ENCODE measurements around the gene THSD4.
"Not testable (repeated sequence)": the region's sequence is repeated elsewhere in the genome, so short reads cannot be mapped to it uniquely, and the experiment has no call there.

The THSD4 gene

DNA sequence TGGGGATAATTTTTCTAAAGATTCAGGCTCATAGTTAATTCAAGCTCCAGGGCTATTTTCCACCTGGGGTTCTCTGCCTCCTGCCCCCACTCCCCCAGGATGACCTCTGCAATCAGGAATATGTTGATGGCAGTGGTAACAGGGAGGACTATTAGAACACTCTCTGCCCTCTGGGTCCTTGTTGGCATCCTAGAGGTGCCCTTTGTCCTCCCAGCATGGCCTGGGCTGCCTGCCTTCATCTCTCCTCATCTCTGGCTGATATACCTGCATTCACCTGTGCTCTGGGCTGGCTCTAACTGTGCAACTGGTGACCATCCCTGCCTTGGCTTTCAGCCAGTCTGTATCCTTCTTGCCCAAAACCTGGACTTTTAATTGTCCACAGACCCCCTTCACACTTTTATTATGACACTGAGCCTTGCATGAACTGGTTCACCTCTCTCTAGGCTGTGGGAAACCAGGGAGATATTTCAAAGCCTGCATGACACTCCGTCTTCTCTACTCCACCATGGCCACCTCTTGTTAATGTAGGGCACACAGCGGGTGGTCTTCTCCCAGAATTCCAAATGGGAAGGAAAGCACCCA is 199.8 kb downstream of the THSD4 start:
- Histone ChIP-seq H4K20me1 (ENCODE audit: insufficient read depth, low read length, poor library complexity, severe bottlenecking) (no peaks in the 10 kb centered on the region), H3K36me3 (ENCODE audit: insufficient read depth, low read length) (no peaks in the 10 kb centered on the region), H3K9me3 (ENCODE audit: insufficient read depth, low read depth, low read length) (no peaks in the 10 kb centered on the region), H3K9ac (ENCODE audit: low read depth, low read length, poor library complexity, severe bottlenecking) (no peak overlapping the region), H3K4me3 (ENCODE audit: low read length, poor library complexity, severe bottlenecking) (no peak overlapping the region), H3K9me2 (replicated peaks; ENCODE audit: low read depth, low read length) (no peaks in the 10 kb centered on the region), H3K79me2 (ENCODE audit: insufficient read depth, low read length) (no peaks in the 10 kb centered on the region), H3K4me2 (ENCODE audit: low read depth, low read length, poor library complexity, severe bottlenecking) (no peak overlapping the region), H3K27me3 (ENCODE audit: insufficient read depth, low read length, poor library complexity, severe bottlenecking) (no peaks in the 10 kb centered on the region), H3F3A (ENCODE audit: low read depth) (no peaks in the 10 kb centered on the region), H2AFZ (ENCODE audit: low read length) (no peak overlapping the region), H3K4me1 (ENCODE audit: insufficient read depth, low read length, poor library complexity, severe bottlenecking) (no peaks in the 10 kb centered on the region)
- TF ChIP-seq CTCF (conservative IDR thresholded peaks at IDR 0.05; ENCODE audit: low read length) = no peak
- no peak for TF ChIP-seq EZH2phosphoT487 (IDR thresholded peaks at IDR 0.05; ENCODE audit: borderline replicate concordance)

- no peak for TF ChIP-seq EZH2phosphoT487 (IDR thresholded peaks at IDR 0.05; ENCODE audit: borderline replicate concordance)
- TF ChIP-seq CTCF (conservative IDR thresholded peaks at IDR 0.05; ENCODE audit: low read length) = no peak
- no peaks in the 10 kb centered on the region for H3F3A ChIP-seq (ENCODE audit: low read depth)
- H3K36me3 ChIP-seq (ENCODE audit: insufficient read depth, low read length) = no peaks in the 10 kb centered on the region
- H3K9me3 ChIP-seq (ENCODE audit: insufficient read depth, low read depth, low read length) = no peaks in the 10 kb centered on the region
- no peaks in the 10 kb centered on the region for H4K20me1 ChIP-seq (ENCODE audit: insufficient read depth, low read length, poor library complexity, severe bottlenecking)
- H2AFZ ChIP-seq (ENCODE audit: low read length) = no peak overlapping the region
- no peak overlapping the region for H3K9ac ChIP-seq (ENCODE audit: low read depth, low read length, poor library complexity, severe bottlenecking)
- no peaks in the 10 kb centered on the region for H3K79me2 ChIP-seq (ENCODE audit: insufficient read depth, low read length)
- no peaks in the 10 kb centered on the region for H3K9me2 ChIP-seq (replicated peaks; ENCODE audit: low read depth, low read length)
- H3K27me3 ChIP-seq (ENCODE audit: insufficient read depth, low read length, poor library complexity, severe bottlenecking) = no peaks in the 10 kb centered on the region
- H3K4me1 ChIP-seq (ENCODE audit: insufficient read depth, low read length, poor library complexity, severe bottlenecking) = no peaks in the 10 kb centered on the region
- no peak overlapping the region for H3K4me2 ChIP-seq (ENCODE audit: low read depth, low read length, poor library complexity, severe bottlenecking)
- H3K4me3 ChIP-seq (ENCODE audit: low read length, poor library complexity, severe bottlenecking) = no peak overlapping the region
Measured at GRCh38 chr15:71316911-71317310, 201.6 kb downstream of the THSD4 start.

GRCh38 chr15:71319424-71319823 is 204.2 kb downstream of the THSD4 start:
- not testable (repeated sequence) for H3F3A ChIP-seq (ENCODE audit: low read depth); H3K4me3 ChIP-seq (ENCODE audit: low read length, poor library complexity, severe bottlenecking); H3K27me3 ChIP-seq (ENCODE audit: insufficient read depth, low read length, poor library complexity, severe bottlenecking); H3K9me3 ChIP-seq (ENCODE audit: insufficient read depth, low read depth, low read length); H3K36me3 ChIP-seq (ENCODE audit: insufficient read depth, low read length); H4K20me1 ChIP-seq (ENCODE audit: insufficient read depth, low read length, poor library complexity, severe bottlenecking); H3K79me2 ChIP-seq (ENCODE audit: insufficient read depth, low read length); H3K9me2 ChIP-seq (replicated peaks; ENCODE audit: low read depth, low read length); H2AFZ ChIP-seq (ENCODE audit: low read length); H3K4me2 ChIP-seq (ENCODE audit: low read depth, low read length, poor library complexity, severe bottlenecking); H3K9ac ChIP-seq (ENCODE audit: low read depth, low read length, poor library complexity, severe bottlenecking); H3K4me1 ChIP-seq (ENCODE audit: insufficient read depth, low read length, poor library complexity, severe bottlenecking)

GRCh38 chr15:71319935-71320334 is 204.7 kb downstream of the THSD4 start:
- Histone ChIP-seq H3K4me2 (ENCODE audit: low read depth, low read length, poor library complexity, severe bottlenecking) (no peak overlapping the region), H3K36me3 (ENCODE audit: insufficient read depth, low read length) (no peaks in the 10 kb centered on the region), H3K9ac (ENCODE audit: low read depth, low read length, poor library complexity, severe bottlenecking) (no peak overlapping the region), H3K9me3 (ENCODE audit: insufficient read depth, low read depth, low read length) (no peaks in the 10 kb centered on the region), H3K9me2 (replicated peaks; ENCODE audit: low read depth, low read length) (no peaks in the 10 kb centered on the region), H3K4me1 (ENCODE audit: insufficient read depth, low read length, poor library complexity, severe bottlenecking) (no peaks in the 10 kb centered on the region), H3K79me2 (ENCODE audit: insufficient read depth, low read length) (no peaks in the 10 kb centered on the region), H3K27me3 (ENCODE audit: insufficient read depth, low read length, poor library complexity, severe bottlenecking) (no peaks in the 10 kb centered on the region), H4K20me1 (ENCODE audit: insufficient read depth, low read length, poor library complexity, severe bottlenecking) (no peaks in the 10 kb centered on the region), H2AFZ (ENCODE audit: low read length) (no peak overlapping the region), H3F3A (ENCODE audit: low read depth) (no peaks in the 10 kb centered on the region), H3K4me3 (ENCODE audit: low read length, poor library complexity, severe bottlenecking) (no peak overlapping the region)
- TF ChIP-seq EZH2phosphoT487 (IDR thresholded peaks at IDR 0.05; ENCODE audit: borderline replicate concordance) (no peak), CTCF (conservative IDR thresholded peaks at IDR 0.05; ENCODE audit: low read length) (no peak)

Measured in Loucy (cell line).